Transverse colon (tissue), 4 donors: ENCODE measurements around the gene PDE2A.
"Not testable (repeated sequence)": the region's sequence is repeated elsewhere in the genome, so short reads cannot be mapped to it uniquely, and the experiment has no call there.

Experiments used
- POLR2A ChIP-seq: fragments of 450-650 bp; IDR thresholded peaks from one replicate; pipeline ENCODE4 v1.6.1; 2016; ENCODE audit warnings: antibody characterized with exemption, mild to moderate bottlenecking, moderate library complexity
- POLR2AphosphoS5 ChIP-seq, 3 donors: sonication (generic); formaldehyde crosslinking; IDR thresholded peaks; one replicate each; pipeline ENCODE4 v1.6.1; 2016; ENCODE audit warnings: antibody characterized with exemption in 3 of 3
- TF ChIP-seq, protein P1 (sequence below), 5 experiments: fragments of 200-600 bp in 3 of 5; fragments of 450-650 bp in 2 of 5; sonication (generic) in 3 of 5; IDR thresholded peaks; 1 replicate in 2 of 5; 2 replicates in 3 of 5; pipeline ENCODE4 v1.5.1; 2016 to 2017; ENCODE audit warnings: antibody characterized with exemption in 5 of 5, inconsistent platforms in 3 of 5, mild to moderate bottlenecking in 2 of 5, moderate library complexity in 1 of 5

DNA sequence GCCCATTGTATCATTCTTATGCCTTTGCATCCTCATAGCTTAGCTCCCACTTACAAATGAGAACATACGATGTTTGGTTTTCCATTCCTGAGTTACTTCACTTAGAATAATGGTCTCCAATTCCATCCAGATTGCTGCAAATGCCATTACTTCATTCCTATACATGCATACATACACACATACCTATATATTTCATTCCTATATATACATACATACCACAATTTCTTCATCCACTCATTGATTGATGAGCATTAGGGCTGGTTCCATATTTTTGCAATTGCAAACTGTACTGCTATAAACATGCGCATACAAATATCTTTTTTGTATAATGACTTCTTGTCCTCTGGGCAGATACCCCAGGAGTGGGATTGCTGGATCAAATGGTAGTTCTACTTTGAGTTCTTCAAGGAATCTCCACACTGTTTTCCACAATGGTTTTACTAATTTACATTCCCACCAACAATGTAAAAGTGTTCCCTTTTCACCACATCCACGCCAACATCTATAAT, 119.2 kb downstream of the PDE2A start:
- TF ChIP-seq, protein P1, sequence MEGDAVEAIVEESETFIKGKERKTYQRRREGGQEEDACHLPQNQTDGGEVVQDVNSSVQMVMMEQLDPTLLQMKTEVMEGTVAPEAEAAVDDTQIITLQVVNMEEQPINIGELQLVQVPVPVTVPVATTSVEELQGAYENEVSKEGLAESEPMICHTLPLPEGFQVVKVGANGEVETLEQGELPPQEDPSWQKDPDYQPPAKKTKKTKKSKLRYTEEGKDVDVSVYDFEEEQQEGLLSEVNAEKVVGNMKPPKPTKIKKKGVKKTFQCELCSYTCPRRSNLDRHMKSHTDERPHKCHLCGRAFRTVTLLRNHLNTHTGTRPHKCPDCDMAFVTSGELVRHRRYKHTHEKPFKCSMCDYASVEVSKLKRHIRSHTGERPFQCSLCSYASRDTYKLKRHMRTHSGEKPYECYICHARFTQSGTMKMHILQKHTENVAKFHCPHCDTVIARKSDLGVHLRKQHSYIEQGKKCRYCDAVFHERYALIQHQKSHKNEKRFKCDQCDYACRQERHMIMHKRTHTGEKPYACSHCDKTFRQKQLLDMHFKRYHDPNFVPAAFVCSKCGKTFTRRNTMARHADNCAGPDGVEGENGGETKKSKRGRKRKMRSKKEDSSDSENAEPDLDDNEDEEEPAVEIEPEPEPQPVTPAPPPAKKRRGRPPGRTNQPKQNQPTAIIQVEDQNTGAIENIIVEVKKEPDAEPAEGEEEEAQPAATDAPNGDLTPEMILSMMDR (IDR thresholded peaks at IDR 0.05), result not testable (repeated sequence)
- TF ChIP-seq POLR2A; POLR2AphosphoS5 (IDR thresholded peaks at IDR 0.05): not testable (repeated sequence)
